ENCODE results near the gene CD2BP2. TPM values are rescaled to one million over a fixed set of nuclear protein-coding genes. Genes with fewer than 3 reads are reported as not detected.
A peak's percentile ranks its signal among the peaks of the same experiment; 100 is the strongest.
"Not testable (repeated sequence)": the region's sequence is repeated elsewhere in the genome, so short reads cannot be mapped to it uniquely, and the experiment has no call there.

CD2BP2 gene
- total RNA-seq, 1 donor from 2014 or later, result 65.1 TPM

GRCh38 chr16:30397776-30398660, 42.9 kb upstream of the CD2BP2 start:
- Mint-ChIP-seq H3K27ac (ENCODE audit: unreplicated experiment) (no peak overlapping the region), H3K27me3 (ENCODE audit: unreplicated experiment) (no peaks in the 10 kb centered on the region), H3K9me3 (ENCODE audit: unreplicated experiment) (no peaks in the 10 kb centered on the region), H3K36me3 (ENCODE audit: unreplicated experiment) (no peaks in the 10 kb centered on the region), H3K4me3 (ENCODE audit: unreplicated experiment) (no peak overlapping the region), H3K4me1 (ENCODE audit: unreplicated experiment) (peaks cover 38% of the 10 kb centered on the region)
- no peak for DNase-seq (ENCODE audit: extremely low spot score, unreplicated experiment)
- no peak for TF ChIP-seq CTCF (IDR thresholded peaks at IDR 0.05)

GRCh38 chr16:30397056-30397455, 41.9 kb upstream of the CD2BP2 start:
- Mint-ChIP-seq H3K27me3 (ENCODE audit: unreplicated experiment) (no peaks in the 10 kb centered on the region), H3K36me3 (ENCODE audit: unreplicated experiment) (no peaks in the 10 kb centered on the region), H3K4me1 (ENCODE audit: unreplicated experiment) (peaks cover 38% of the 10 kb centered on the region), H3K9me3 (ENCODE audit: unreplicated experiment) (no peaks in the 10 kb centered on the region), H3K27ac (ENCODE audit: unreplicated experiment) (no peak overlapping the region), H3K4me3 (ENCODE audit: unreplicated experiment) (peak overlapping the region; percentile 82)
- TF ChIP-seq CTCF (IDR thresholded peaks at IDR 0.05), result no peak
- no peak for DNase-seq (ENCODE audit: extremely low spot score, unreplicated experiment)

GRCh38 chr16:30396627-30397026, 41.5 kb upstream of the CD2BP2 start:
- not testable (repeated sequence) for DNase-seq (ENCODE audit: extremely low spot score, unreplicated experiment); H3K36me3 Mint-ChIP-seq (ENCODE audit: unreplicated experiment); H3K27me3 Mint-ChIP-seq (ENCODE audit: unreplicated experiment); H3K9me3 Mint-ChIP-seq (ENCODE audit: unreplicated experiment)
- Mint-ChIP-seq H3K27ac (ENCODE audit: unreplicated experiment) (peak overlapping the region; percentile 76), H3K4me1 (ENCODE audit: unreplicated experiment) (peaks cover 36% of the 10 kb centered on the region), H3K4me3 (ENCODE audit: unreplicated experiment) (peak overlapping the region; percentile 82)

GRCh38 chr16:30395992-30396585, 41.0 kb upstream of the CD2BP2 start:
- no peak for TF ChIP-seq CTCF (IDR thresholded peaks at IDR 0.05)
- Mint-ChIP-seq H3K36me3 (ENCODE audit: unreplicated experiment) (no peaks in the 10 kb centered on the region), H3K4me3 (ENCODE audit: unreplicated experiment) (peak overlapping the region; percentile 82), H3K9me3 (ENCODE audit: unreplicated experiment) (no peaks in the 10 kb centered on the region), H3K4me1 (ENCODE audit: unreplicated experiment) (peaks cover 32% of the 10 kb centered on the region), H3K27me3 (ENCODE audit: unreplicated experiment) (no peaks in the 10 kb centered on the region), H3K27ac (ENCODE audit: unreplicated experiment) (peak overlapping the region; percentile 76)
- DNase-seq (ENCODE audit: extremely low spot score, unreplicated experiment), result no peak

GRCh38 chr16:30395155-30395991, 40.3 kb upstream of the CD2BP2 start, which contains the start of gene ZNF48:
Gene ZNF48 (plus strand): TSS chr16:30395420. CDS start chr16:30395795, 375 bp downstream.
- Mint-ChIP-seq H3K4me1 (ENCODE audit: unreplicated experiment) (peaks cover 28% of the 10 kb centered on the region), H3K27ac (ENCODE audit: unreplicated experiment) (peak within 1 kb of the TSS; percentile 98), H3K36me3 (ENCODE audit: unreplicated experiment) (no peaks in the 10 kb centered on the region), H3K9me3 (ENCODE audit: unreplicated experiment) (no peaks in the 10 kb centered on the region), H3K4me3 (ENCODE audit: unreplicated experiment) (peak within 1 kb of the TSS; percentile 97), H3K27me3 (ENCODE audit: unreplicated experiment) (no peaks in the 10 kb centered on the region)
- DNase-seq (ENCODE audit: extremely low spot score, unreplicated experiment), result peak; percentile 94
- TF ChIP-seq CTCF (IDR thresholded peaks at IDR 0.05), result peak; percentile 31
